PC-3 (cell line): ENCODE results near the gene WDR88. TPM values are rescaled to one million over a fixed set of nuclear protein-coding genes. Genes with fewer than 3 reads are reported as not detected.

ENCODE experiments used
- ATAC-seq: fragments of 200-7000 bp; cut with Tn5 transposase; 2 replicates; pipeline ENCODE4 v1.9.1; 2020; ENCODE audit warnings: mild to moderate bottlenecking, moderate library complexity
- BruUV-seq: library from RNA; stranded (reverse); fragments of 400-500 nt; replicated peaks from 2 replicates; lab custom pipeline; 2021; lab: Mats Ljungman, UMichigan
- CTCF ChIA-PET: fragments of 300-600 bp; sonication (Branson Sonifier 250); formaldehyde crosslinking; loops from one replicate; lab custom pipeline; 2022; ENCODE audit warnings: antibody characterized with exemption; lab: Charles Lee
- POLR2A ChIA-PET: fragments of 300-600 bp; sonication (Branson Sonifier 250); formaldehyde crosslinking; loops from one replicate; lab custom pipeline; 2022; ENCODE audit warnings: antibody characterized with exemption; ENCODE audit not compliant: unreplicated experiment; lab: Charles Lee
- DNase-seq: peaks from one replicate; pipeline ENCODE4 v3.0.0-alpha.2; 2015
- H2AFZ ChIP-seq: fragments of 300-600 bp; sonication (generic); 2 replicates; pipeline ENCODE4 v1.6.0; 2016; ENCODE audit warnings: antibody characterized with exemption, low read length
- H3F3A ChIP-seq: fragments of 300-600 bp; sonication (generic); one replicate; pipeline ENCODE4 v1.6.0; 2017; ENCODE audit warnings: antibody characterized with exemption, low read length, control low read depth, mild to moderate bottlenecking; ENCODE audit not compliant: unreplicated experiment
- H3K27ac ChIP-seq: fragments of 300-600 bp; sonication (generic); 2 replicates; pipeline ENCODE4 v1.5.1; 2016; ENCODE audit warnings: mild to moderate bottlenecking, low read length
- H3K27me3 ChIP-seq: fragments of 300-600 bp; sonication (generic); 2 replicates; pipeline ENCODE4 v1.6.1; 2016; ENCODE audit warnings: low read length, mixed read lengths
- H3K36me3 ChIP-seq: fragments of 300-600 bp; sonication (generic); 2 replicates; pipeline ENCODE4 v1.6.1; 2016; ENCODE audit warnings: low read depth, mixed run types, low read length, mixed read lengths
- H3K4me1 ChIP-seq: fragments of 300-600 bp; sonication (generic); 2 replicates; pipeline ENCODE4 v1.5.1; 2016; ENCODE audit warnings: low read length; ENCODE audit not compliant: insufficient read depth
- H3K4me2 ChIP-seq: fragments of 300-600 bp; sonication (generic); 2 replicates; pipeline ENCODE4 v1.6.0; 2016; ENCODE audit warnings: low read length
- H3K4me3 ChIP-seq: fragments of 300-600 bp; sonication (generic); 2 replicates; pipeline ENCODE4 v1.5.1; 2016; ENCODE audit warnings: mild to moderate bottlenecking, low read length, mixed read lengths
- H3K79me2 ChIP-seq: fragments of 300-600 bp; sonication (generic); 2 replicates; pipeline ENCODE4 v1.6.1; 2017; ENCODE audit warnings: low read length, mixed read lengths
- H3K9ac ChIP-seq: fragments of 300-600 bp; sonication (generic); 2 replicates; pipeline ENCODE4 v1.6.0; 2016; ENCODE audit warnings: mild to moderate bottlenecking, low read length
- H3K9me2 ChIP-seq: fragments of 300-600 bp; sonication (generic); replicated peaks from 2 replicates; pipeline ENCODE4 v1.6.1; 2016; ENCODE audit warnings: mixed run types, low read length, mixed read lengths
- H3K9me3 ChIP-seq: fragments of 300-600 bp; sonication (generic); 2 replicates; pipeline ENCODE4 v1.6.1; 2016; ENCODE audit warnings: low read length, mixed read lengths
- H4K20me1 ChIP-seq: fragments of 300-600 bp; sonication (generic); 2 replicates; pipeline ENCODE4 v1.6.1; 2016; ENCODE audit warnings: low read length, mixed read lengths
- EZH2 ChIP-seq: fragments of 300-600 bp; sonication (generic); IDR thresholded peaks from one replicate; pipeline ENCODE4 v1.6.1; 2017; ENCODE audit warnings: antibody characterized with exemption, mild to moderate bottlenecking, low read length; ENCODE audit not compliant: unreplicated experiment
- EZH2phosphoT487 ChIP-seq: fragments of 300-600 bp; sonication (generic); IDR thresholded peaks from 2 replicates; pipeline ENCODE4 v1.6.1; 2018; ENCODE audit warnings: mild to moderate bottlenecking, antibody characterized with exemption, low read length, borderline replicate concordance
- intact Hi-C: fragments of 100-400 bp; cut with micrococcal nuclease; formaldehyde crosslinking; loops from 2 replicates; pipeline ENCODE4 v1.9.0; 2023
- total RNA-seq: library from RNA; depleted of rRNA; stranded (reverse); fragments of >200 nt; gene quantifications from 2 replicates; pipeline ENCODE4 v1.2.3, GENCODE V29; 2014
- TF ChIP-seq, protein P1 (sequence below): fragments of 300-600 bp; sonication (generic); conservative IDR thresholded peaks from 2 replicates; pipeline ENCODE4 v1.5.1; 2017; ENCODE audit warnings: antibody characterized with exemption, low read depth, mild to moderate bottlenecking, low read length

Gene WDR88
- total RNA-seq, 1 experiment from 2014 or later: not detected

GRCh38 chr19:33171916-33172359 is 40.0 kb downstream of the WDR88 start:
- Histone ChIP-seq H3K27me3 (no peaks in the 10 kb centered on the region), H2AFZ (no peak overlapping the region), H3K4me2 (no peak overlapping the region), H4K20me1 (no peaks in the 10 kb centered on the region), H3K9me2 (no peaks in the 10 kb centered on the region), H3K79me2 (peaks cover 14% of the 10 kb centered on the region), H3K4me3 (no peak overlapping the region), H3F3A (no peaks in the 10 kb centered on the region), H3K9me3 (no peaks in the 10 kb centered on the region), H3K9ac (no peak overlapping the region), H3K27ac (no peak overlapping the region), H3K36me3 (no peaks in the 10 kb centered on the region), H3K4me1 (peaks cover 20% of the 10 kb centered on the region)
- ChIA-PET CTCF (no interaction called here), POLR2A (no interaction called here)
- peak; percentile 53 for DNase-seq
- TF ChIP-seq EZH2phosphoT487 (no peak), EZH2 (no peak)
- TF ChIP-seq, protein P1, sequence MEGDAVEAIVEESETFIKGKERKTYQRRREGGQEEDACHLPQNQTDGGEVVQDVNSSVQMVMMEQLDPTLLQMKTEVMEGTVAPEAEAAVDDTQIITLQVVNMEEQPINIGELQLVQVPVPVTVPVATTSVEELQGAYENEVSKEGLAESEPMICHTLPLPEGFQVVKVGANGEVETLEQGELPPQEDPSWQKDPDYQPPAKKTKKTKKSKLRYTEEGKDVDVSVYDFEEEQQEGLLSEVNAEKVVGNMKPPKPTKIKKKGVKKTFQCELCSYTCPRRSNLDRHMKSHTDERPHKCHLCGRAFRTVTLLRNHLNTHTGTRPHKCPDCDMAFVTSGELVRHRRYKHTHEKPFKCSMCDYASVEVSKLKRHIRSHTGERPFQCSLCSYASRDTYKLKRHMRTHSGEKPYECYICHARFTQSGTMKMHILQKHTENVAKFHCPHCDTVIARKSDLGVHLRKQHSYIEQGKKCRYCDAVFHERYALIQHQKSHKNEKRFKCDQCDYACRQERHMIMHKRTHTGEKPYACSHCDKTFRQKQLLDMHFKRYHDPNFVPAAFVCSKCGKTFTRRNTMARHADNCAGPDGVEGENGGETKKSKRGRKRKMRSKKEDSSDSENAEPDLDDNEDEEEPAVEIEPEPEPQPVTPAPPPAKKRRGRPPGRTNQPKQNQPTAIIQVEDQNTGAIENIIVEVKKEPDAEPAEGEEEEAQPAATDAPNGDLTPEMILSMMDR: no peak
- ATAC-seq: peak; percentile 11
- intact Hi-C loops: no loop called here
- no TSS peak for BruUV-seq

- Histone ChIP-seq H3K4me1 (peaks cover 20% of the 10 kb centered on the region), H3K27me3 (no peaks in the 10 kb centered on the region), H3F3A (no peaks in the 10 kb centered on the region), H2AFZ (no peak overlapping the region), H3K36me3 (no peaks in the 10 kb centered on the region), H3K9me3 (no peaks in the 10 kb centered on the region), H3K9ac (no peak overlapping the region), H3K4me2 (no peak overlapping the region), H3K79me2 (peaks cover 14% of the 10 kb centered on the region), H3K4me3 (no peak overlapping the region), H3K27ac (no peak overlapping the region), H4K20me1 (no peaks in the 10 kb centered on the region), H3K9me2 (no peaks in the 10 kb centered on the region)
- intact Hi-C loops: no loop called here
- no peak for ATAC-seq
- ChIA-PET CTCF (no interaction called here), POLR2A (no interaction called here)
- TF ChIP-seq, protein P1: no peak
- TF ChIP-seq EZH2phosphoT487: no peak
- TF ChIP-seq EZH2: no peak
- BruUV-seq: no TSS peak
- DNase-seq: no peak
Measured at GRCh38 chr19:33174186-33174585, 42.3 kb downstream of the WDR88 start.

GRCh38 chr19:33175156-33175782 is 43.4 kb downstream of the WDR88 start:
- Histone ChIP-seq H4K20me1 (no peaks in the 10 kb centered on the region), H3K9me2 (no peaks in the 10 kb centered on the region), H3K27ac (no peak overlapping the region), H3K36me3 (no peaks in the 10 kb centered on the region), H3K79me2 (peaks cover 14% of the 10 kb centered on the region), H3K9me3 (no peaks in the 10 kb centered on the region), H3K4me1 (peaks cover 20% of the 10 kb centered on the region), H3K4me3 (peak overlapping the region; percentile 88), H3K4me2 (peak overlapping the region; percentile 93), H3F3A (no peaks in the 10 kb centered on the region), H3K9ac (no peak overlapping the region), H3K27me3 (no peaks in the 10 kb centered on the region), H2AFZ (no peak overlapping the region)
- CTCF ChIA-PET: no interaction called here
- no TSS peak for BruUV-seq
- POLR2A ChIA-PET: no interaction called here
- TF ChIP-seq EZH2phosphoT487 (no peak), EZH2 (no peak)
- TF ChIP-seq, protein P1: no peak
- no peak for ATAC-seq
- DNase-seq: no peak
- intact Hi-C loops: loop anchor here (5.0 kb wide), 1 partner anchor 203 kb away; the partner anchor contains the start of genes CEP89 and FAAP24
